Keratinocyte (primary cell): Measurements from ENCODE around the gene SLC39A3. TPM values are rescaled to one million over a fixed set of nuclear protein-coding genes. Genes with fewer than 3 reads are reported as not detected.
"Not testable (repeated sequence)": the region's sequence is repeated elsewhere in the genome, so short reads cannot be mapped to it uniquely, and the experiment has no call there.

Experiments
- DNase-seq: peaks from one replicate; pipeline ENCODE4 v3.0.0-alpha.2; 2011; ENCODE audit warnings: low read depth, missing footprints, low spot score
- FAIRE-seq: peaks from 2 replicates; lab custom pipeline; 2011; peaks lifted over from hg19 to GRCh38; lab: Jason Lieb, UNC
- H2AFZ ChIP-seq: 2 replicates; pipeline ENCODE4 v1.6.0; 2012; ENCODE audit warnings: low read length, control low read depth, inconsistent platforms; ENCODE audit not compliant: control insufficient read depth
- H3K27ac ChIP-seq: 2 replicates; pipeline ENCODE4 v1.5.1; 2011; ENCODE audit warnings: low read length; ENCODE audit not compliant: control insufficient read depth, insufficient read depth
- H3K27me3 ChIP-seq: 3 replicates; pipeline ENCODE4 v1.6.0; 2011; ENCODE audit warnings: low read length; ENCODE audit not compliant: control insufficient read depth, insufficient read depth; ENCODE audit errors: extremely low read depth
- H3K36me3 ChIP-seq, 2 experiments: 2 replicates in 1 of 2; 3 replicates in 1 of 2; pipeline ENCODE4 v1.5.1; 2011; ENCODE audit warnings: low read length in 2 of 2, mild to moderate bottlenecking in 1 of 2; ENCODE audit not compliant: control insufficient read depth in 2 of 2, insufficient read depth in 2 of 2; ENCODE audit errors: extremely low read depth in 1 of 2
- H3K4me1 ChIP-seq: 3 replicates; pipeline ENCODE4 v1.5.1; 2011; ENCODE audit warnings: low read length; ENCODE audit not compliant: control insufficient read depth, insufficient read depth; ENCODE audit errors: extremely low read depth
- H3K4me2 ChIP-seq: 3 replicates; pipeline ENCODE4 v1.6.0; 2011; ENCODE audit warnings: low read depth, low read length; ENCODE audit not compliant: control insufficient read depth, insufficient read depth; ENCODE audit errors: extremely low read depth
- H3K4me3 ChIP-seq, 3 experiments: fragments of 200-600 bp in 1 of 3; sonication (generic) in 1 of 3; 2 replicates in 2 of 3; 3 replicates in 1 of 3; pipeline ENCODE4 v1.5.1; 2011 to 2016; ENCODE audit warnings: low read length in 3 of 3, mild to moderate bottlenecking in 3 of 3, control low read depth in 2 of 3, inconsistent platforms in 1 of 3, low read depth in 1 of 3, mixed read lengths in 1 of 3, mixed run types in 1 of 3, moderate library complexity in 1 of 3; ENCODE audit not compliant: control insufficient read depth in 2 of 3, insufficient read depth in 2 of 3; ENCODE audit errors: extremely low read depth in 1 of 3
- H3K79me2 ChIP-seq: 2 replicates; pipeline ENCODE4 v1.6.0; 2012; ENCODE audit warnings: low read length; ENCODE audit not compliant: control insufficient read depth, insufficient read depth
- H3K9ac ChIP-seq: 3 replicates; pipeline ENCODE4 v1.6.0; 2011; ENCODE audit warnings: low read length; ENCODE audit not compliant: control insufficient read depth, insufficient read depth; ENCODE audit errors: extremely low read depth
- H3K9me1 ChIP-seq: 3 replicates; pipeline ENCODE4 v1.6.0; 2011; ENCODE audit warnings: low read length; ENCODE audit not compliant: control insufficient read depth, insufficient read depth; ENCODE audit errors: extremely low read depth
- H3K9me3 ChIP-seq: 2 replicates; pipeline ENCODE4 v1.5.1; 2012; ENCODE audit warnings: low read depth, low read length; ENCODE audit not compliant: control insufficient read depth
- H4K20me1 ChIP-seq: 3 replicates; pipeline ENCODE4 v1.6.0; 2011; ENCODE audit warnings: low read length; ENCODE audit not compliant: control insufficient read depth, insufficient read depth; ENCODE audit errors: extremely low read depth
- EZH2 ChIP-seq: IDR thresholded peaks from one replicate; pipeline ENCODE4 v1.6.1; 2012; ENCODE audit warnings: inconsistent platforms, mild to moderate bottlenecking, low read length, moderate library complexity
- dilution Hi-C: fragments of 300-500 bp; cut with MboI; formaldehyde crosslinking; loops from one replicate; pipeline ENCODE4 v1.7.0; 2020; ENCODE audit warnings: low sequenced_read_pairs; ENCODE audit not compliant: extremely low pct_ligation_motif_present
- polyA plus RNA-seq, 5 experiments: library from polyadenylated mRNA; depleted of rRNA in 3 of 5; stranded (reverse) in 3 of 5; stranded (forward) in 1 of 5; unstranded in 1 of 5; fragments of >200 nt; gene quantifications; 1 replicate in 1 of 5; 2 replicates in 3 of 5; 3 replicates in 1 of 5; pipeline versions ENCODE4 v1.2.1 to v1.2.3, GENCODE V29; 2011 to 2012; ENCODE audit warnings: missing spikeins in 2 of 5, low read depth in 1 of 5, low replicate concordance in 1 of 5
- TF ChIP-seq, protein P1 (sequence below), 3 experiments: IDR thresholded peaks in 1 of 3; conservative IDR thresholded peaks in 1 of 3; optimal IDR thresholded peaks in 1 of 3; 2 replicates in 2 of 3; 3 replicates in 1 of 3; pipeline versions ENCODE3 to v1.5.1; 2011; ENCODE audit warnings: low read length in 3 of 3, mild to moderate bottlenecking in 3 of 3, moderate library complexity in 2 of 3, control low read depth in 1 of 3, inconsistent platforms in 1 of 3; ENCODE audit not compliant: insufficient read depth in 2 of 3; ENCODE audit errors: extremely low read depth in 1 of 3

SLC39A3 gene
- polyA plus RNA-seq, 1 donor (not counting 4 experiments of a cell fraction or from before 2014, with no cell fraction given), result 26.2 TPM

DNA sequence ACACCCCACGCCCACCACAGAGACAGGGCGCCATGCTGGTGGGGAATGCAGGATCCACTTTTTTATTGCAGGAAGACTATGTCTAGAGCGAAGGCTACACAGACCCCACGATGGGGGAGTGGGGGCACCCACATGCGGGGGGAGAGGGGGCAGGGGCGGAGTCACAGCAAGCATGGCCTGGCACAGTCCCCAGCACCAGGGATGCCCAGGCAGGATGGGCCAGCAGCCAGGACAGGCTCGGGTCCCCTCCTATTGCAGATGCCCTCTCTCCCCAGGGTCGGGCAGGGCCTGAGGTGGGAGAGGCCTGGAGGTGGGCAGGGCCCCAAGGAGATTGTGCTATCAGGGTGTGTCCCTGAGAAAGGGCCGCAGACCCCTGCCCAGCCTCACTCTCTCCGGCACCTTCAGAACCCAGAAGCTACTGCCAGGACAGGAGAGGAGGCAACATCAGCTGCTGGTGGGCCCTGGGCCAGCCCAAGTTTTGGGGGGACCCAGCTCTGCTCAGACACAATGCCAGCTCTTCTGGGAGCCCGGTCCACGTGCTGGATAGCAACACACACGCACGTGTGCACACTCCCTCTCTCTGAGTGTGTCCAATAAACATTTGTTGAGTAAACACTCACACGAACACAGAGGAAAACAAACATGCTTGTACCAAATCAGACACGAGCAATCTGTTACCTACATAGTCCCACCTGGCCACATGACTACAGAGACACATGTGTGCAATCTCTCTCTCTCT, 25.1 kb downstream of the SLC39A3 start:
- Histone ChIP-seq H3K36me3 (no peaks in the 10 kb centered on the region), H3K4me3 (no peak overlapping the region), H3K9ac (no peak overlapping the region), H3K79me2 (no peaks in the 10 kb centered on the region), H2AFZ (no peak overlapping the region), H3K4me1 (no peaks in the 10 kb centered on the region), H3K27ac (no peak overlapping the region), H3K9me1 (no peaks in the 10 kb centered on the region), H3K4me2 (no peak overlapping the region), H3K9me3 (peaks cover 9% of the 10 kb centered on the region), H3K27me3 (peaks cover 2% of the 10 kb centered on the region), H4K20me1 (no peaks in the 10 kb centered on the region)
- dilution Hi-C loops, result no loop called here
- FAIRE-seq, result no peak
- no peak for DNase-seq
- no peak for TF ChIP-seq EZH2
- TF ChIP-seq, protein P1, sequence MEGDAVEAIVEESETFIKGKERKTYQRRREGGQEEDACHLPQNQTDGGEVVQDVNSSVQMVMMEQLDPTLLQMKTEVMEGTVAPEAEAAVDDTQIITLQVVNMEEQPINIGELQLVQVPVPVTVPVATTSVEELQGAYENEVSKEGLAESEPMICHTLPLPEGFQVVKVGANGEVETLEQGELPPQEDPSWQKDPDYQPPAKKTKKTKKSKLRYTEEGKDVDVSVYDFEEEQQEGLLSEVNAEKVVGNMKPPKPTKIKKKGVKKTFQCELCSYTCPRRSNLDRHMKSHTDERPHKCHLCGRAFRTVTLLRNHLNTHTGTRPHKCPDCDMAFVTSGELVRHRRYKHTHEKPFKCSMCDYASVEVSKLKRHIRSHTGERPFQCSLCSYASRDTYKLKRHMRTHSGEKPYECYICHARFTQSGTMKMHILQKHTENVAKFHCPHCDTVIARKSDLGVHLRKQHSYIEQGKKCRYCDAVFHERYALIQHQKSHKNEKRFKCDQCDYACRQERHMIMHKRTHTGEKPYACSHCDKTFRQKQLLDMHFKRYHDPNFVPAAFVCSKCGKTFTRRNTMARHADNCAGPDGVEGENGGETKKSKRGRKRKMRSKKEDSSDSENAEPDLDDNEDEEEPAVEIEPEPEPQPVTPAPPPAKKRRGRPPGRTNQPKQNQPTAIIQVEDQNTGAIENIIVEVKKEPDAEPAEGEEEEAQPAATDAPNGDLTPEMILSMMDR (optimal IDR thresholded peaks at IDR 0.05 in 1 of 3, IDR thresholded peaks at IDR 0.05 in 1 of 3, conservative IDR thresholded peaks at IDR 0.05 in 1 of 3; ENCODE audit: extremely low read depth in 1 of 3, insufficient read depth in 2 of 3, low read length in 3 of 3), result no peak

DNA sequence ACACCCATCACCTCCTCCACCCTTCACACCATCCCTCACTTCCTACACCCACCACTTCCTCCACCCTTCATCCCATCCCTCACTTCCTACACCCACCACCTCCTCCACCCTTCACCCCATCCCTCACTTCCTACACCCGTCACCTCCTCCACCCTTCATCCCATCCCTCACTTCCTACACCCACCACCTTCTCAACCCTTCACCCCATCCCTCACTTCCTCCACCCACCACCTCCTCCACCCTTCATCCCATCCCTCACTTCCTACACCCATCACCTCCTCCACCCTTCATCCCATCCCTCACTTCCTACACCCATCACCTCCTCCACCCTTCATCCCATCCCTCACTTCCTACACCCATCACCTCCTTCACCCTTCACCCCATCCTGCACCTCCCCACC, 25.7 kb downstream of the SLC39A3 start:
- H3K27me3 ChIP-seq, H3K9me3 ChIP-seq, H3K9ac ChIP-seq, H3K9me1 ChIP-seq, FAIRE-seq, DNase-seq, dilution Hi-C loops, H3K4me1 ChIP-seq, H3K4me3 ChIP-seq, H4K20me1 ChIP-seq, H2AFZ ChIP-seq, H3K4me2 ChIP-seq, H3K27ac ChIP-seq, H3K36me3 ChIP-seq, H3K79me2 ChIP-seq: not testable (repeated sequence)

DNA sequence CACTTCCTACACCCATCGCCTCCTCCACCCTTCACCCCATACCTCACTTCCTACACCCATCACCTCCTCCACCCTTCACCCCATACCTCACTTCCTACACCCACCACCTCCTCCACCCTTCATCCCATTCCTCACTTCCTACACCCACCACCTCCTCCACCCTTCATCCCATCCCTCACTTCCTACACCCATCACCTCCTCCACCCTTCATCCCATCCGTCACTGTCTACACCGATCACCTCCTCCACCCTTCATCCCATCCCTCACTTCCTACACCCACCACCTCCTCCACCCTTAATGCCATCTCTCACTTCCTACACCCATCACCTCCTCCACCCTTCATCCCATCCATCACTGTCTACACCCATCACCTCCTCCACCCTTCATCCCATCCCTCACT, 26.6 kb downstream of the SLC39A3 start:
- H2AFZ ChIP-seq, H3K4me2 ChIP-seq, H4K20me1 ChIP-seq, FAIRE-seq, H3K4me1 ChIP-seq, H3K4me3 ChIP-seq, H3K27me3 ChIP-seq, H3K27ac ChIP-seq, H3K9me3 ChIP-seq, H3K9me1 ChIP-seq, H3K36me3 ChIP-seq, dilution Hi-C loops, DNase-seq, H3K79me2 ChIP-seq, H3K9ac ChIP-seq: not testable (repeated sequence)
